Islet of Langerhans (tissue), 1 donor: ENCODE measurements around the gene RIN3.

Experiments
- FAIRE-seq: peaks from one replicate; lab custom pipeline; 2011; peaks lifted over from hg19 to GRCh38; lab: Jason Lieb, UNC

Gene RIN3

GRCh38 chr14:92597906-92598905 lies 84.6 kb downstream of the RIN3 start:
- FAIRE-seq: no peak

- FAIRE-seq: no peak
Measured at GRCh38 chr14:92599811-92600210, 86.2 kb downstream of the RIN3 start.

GRCh38 chr14:92600318-92601053 lies 86.9 kb downstream of the RIN3 start:
- no peak for FAIRE-seq

GRCh38 chr14:92601131-92601710 lies 87.6 kb downstream of the RIN3 start:
- no peak for FAIRE-seq

- FAIRE-seq: no peak
Measured at GRCh38 chr14:92601757-92602417, 88.3 kb downstream of the RIN3 start.

GRCh38 chr14:92603309-92604242 lies 90.0 kb downstream of the RIN3 start:
- no peak for FAIRE-seq

- no peak for FAIRE-seq
Measured at GRCh38 chr14:92605274-92605940, 91.8 kb downstream of the RIN3 start.

- no peak for FAIRE-seq
Measured at GRCh38 chr14:92607251-92607650, 93.7 kb downstream of the RIN3 start.

GRCh38 chr14:92607702-92608429 lies 94.3 kb downstream of the RIN3 start:
- FAIRE-seq: no peak

GRCh38 chr14:92609955-92610354 lies 96.4 kb downstream of the RIN3 start:
- no peak for FAIRE-seq

GRCh38 chr14:92610849-92611271 lies 97.3 kb downstream of the RIN3 start:
- FAIRE-seq: no peak

GRCh38 chr14:92613008-92613658 lies 99.6 kb downstream of the RIN3 start:
- no peak for FAIRE-seq

GRCh38 chr14:92613681-92614260 lies 100.2 kb downstream of the RIN3 start:
- no peak for FAIRE-seq

GRCh38 chr14:92615451-92615850 lies 101.9 kb downstream of the RIN3 start:
- no peak for FAIRE-seq

GRCh38 chr14:92616178-92616577 lies 102.6 kb downstream of the RIN3 start:
- no peak for FAIRE-seq

GRCh38 chr14:92617581-92617980 lies 104.0 kb downstream of the RIN3 start:
- FAIRE-seq: no peak

GRCh38 chr14:92619671-92620456 lies 106.3 kb downstream of the RIN3 start:
- FAIRE-seq: no peak

- FAIRE-seq: no peak
Measured at GRCh38 chr14:92622311-92622710, 108.7 kb downstream of the RIN3 start.
